CD1c-positive myeloid dendritic cell (primary cell): ENCODE data around the gene DNM1L.

Experiments
- DNase-seq: peaks from one replicate; pipeline ENCODE4 v3.0.0-alpha.2; 2016; ENCODE audit errors: extremely low spot score

DNM1L gene

DNA sequence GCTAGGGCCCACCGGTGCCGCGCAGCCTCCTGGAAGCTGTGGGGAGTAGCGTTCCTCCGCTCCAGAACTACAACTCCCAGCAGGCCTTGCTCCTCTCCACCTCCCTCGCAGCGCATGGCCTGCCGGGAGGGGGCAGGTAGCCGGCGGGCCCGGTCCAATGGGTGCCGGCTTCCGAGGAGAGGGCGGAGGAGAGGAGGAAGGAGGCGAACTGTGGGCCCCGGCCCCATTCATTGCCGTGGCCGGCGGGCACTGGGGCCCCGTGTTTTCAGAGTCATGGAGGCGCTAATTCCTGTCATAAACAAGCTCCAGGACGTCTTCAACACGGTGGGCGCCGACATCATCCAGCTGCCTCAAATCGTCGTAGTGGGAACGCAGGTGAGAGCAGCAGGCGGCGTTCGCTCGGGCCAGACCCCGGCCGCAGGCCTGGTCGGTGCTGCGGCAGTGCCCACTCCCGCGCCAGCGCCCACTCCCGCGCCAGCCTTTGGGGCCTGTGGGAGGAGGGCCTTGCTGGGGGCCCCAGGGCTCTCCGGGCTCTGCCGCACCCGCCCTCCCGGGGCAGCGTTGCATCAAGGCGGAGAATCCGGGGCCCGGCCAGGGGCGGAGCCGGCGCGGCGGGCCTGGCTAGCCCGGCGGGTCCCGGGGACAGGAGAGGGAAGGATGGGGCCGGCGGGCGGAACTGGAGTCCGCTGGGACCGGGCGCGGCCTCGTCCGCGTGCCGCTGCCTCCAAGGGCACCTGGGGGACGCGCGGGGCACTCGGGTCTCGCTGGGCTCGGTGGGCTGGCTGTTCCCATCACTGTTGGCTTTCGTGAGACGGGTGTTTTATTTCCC is at the start of gene DNM1L:
TSS of gene DNM1L (plus strand) at position 211 of the 829 bp plus-strand sequence. CDS start at position 274, 63 bp downstream.
- DNase-seq = peak; percentile 95

- DNase-seq = no peak
These were observed 37.7 kb upstream of the DNM1L start for GRCh38 chr12:32641287-32641901.

GRCh38 chr12:32644431-32644830 is 34.7 kb upstream of the DNM1L start:
- DNase-seq = no peak

DNA sequence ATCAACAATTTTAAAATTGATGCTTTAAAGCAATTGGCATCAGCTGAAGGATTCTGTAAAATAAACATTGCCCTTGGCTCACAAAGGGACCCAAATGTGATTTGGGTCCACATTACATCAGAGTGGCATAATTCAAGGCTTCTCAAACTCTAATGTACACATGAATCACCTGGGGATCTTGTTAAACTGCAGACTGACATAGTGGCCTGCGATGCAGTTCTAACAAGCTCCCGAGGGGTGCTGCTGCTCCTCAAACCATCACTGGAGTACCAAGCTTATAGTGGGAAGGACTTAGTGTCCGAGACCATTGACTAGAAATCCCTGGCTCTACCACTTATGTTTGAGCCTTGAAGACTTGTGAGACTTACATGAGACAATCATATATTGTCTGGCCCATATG is 31.8 kb upstream of the DNM1L start:
- DNase-seq = no peak

- no peak for DNase-seq
These were observed 28.6 kb upstream of the DNM1L start for GRCh38 chr12:32650508-32650907.

GRCh38 chr12:32651151-32651955 is 27.7 kb upstream of the DNM1L start:
- no peak for DNase-seq

- no peak for DNase-seq
These were observed 27.2 kb upstream of the DNM1L start for GRCh38 chr12:32651956-32652210.

GRCh38 chr12:32659908-32660440 is 19.1 kb upstream of the DNM1L start:
- no peak for DNase-seq

- DNase-seq = no peak
These were observed 17.4 kb upstream of the DNM1L start for GRCh38 chr12:32661706-32662105.

DNA sequence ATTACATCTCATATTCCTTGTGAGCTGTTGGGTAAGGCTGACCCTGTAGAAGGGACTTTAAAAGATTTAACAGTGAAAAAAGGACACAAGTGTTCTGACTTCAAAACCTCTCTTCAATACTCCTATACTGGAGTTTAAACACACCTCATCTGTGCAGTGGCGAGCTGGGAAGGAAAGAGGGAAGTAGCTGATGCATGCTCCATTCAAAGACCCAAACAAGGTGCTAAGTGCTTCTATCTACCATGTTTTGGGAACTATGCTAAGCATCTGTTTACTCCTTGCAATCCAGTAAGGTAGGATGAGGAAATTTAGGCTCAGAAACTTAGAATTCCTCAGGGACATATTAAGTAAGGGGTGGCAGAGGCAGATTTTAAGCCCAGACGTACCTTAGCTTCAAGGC is 16.4 kb upstream of the DNM1L start:
- no peak for DNase-seq

DNA sequence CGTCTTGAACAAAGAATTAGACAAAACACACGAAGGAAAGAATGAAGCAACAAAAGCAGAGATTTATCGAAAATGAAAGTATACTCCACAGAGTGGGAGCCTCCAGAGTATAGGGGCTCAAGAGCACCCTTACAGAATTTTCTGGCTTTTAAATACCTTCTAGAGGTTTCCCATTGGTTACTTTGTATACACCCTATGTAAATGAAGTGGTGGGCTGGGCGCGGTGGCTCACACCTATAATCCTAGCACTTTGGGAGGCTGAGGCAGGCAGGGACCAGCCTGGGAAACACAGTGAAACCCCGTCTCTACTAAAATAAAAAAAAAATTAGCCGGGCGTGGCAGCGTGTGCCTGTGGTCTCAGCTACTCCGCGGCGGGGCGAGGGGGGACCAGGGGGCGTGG is 13.1 kb upstream of the DNM1L start:
- no peak for DNase-seq

DNA sequence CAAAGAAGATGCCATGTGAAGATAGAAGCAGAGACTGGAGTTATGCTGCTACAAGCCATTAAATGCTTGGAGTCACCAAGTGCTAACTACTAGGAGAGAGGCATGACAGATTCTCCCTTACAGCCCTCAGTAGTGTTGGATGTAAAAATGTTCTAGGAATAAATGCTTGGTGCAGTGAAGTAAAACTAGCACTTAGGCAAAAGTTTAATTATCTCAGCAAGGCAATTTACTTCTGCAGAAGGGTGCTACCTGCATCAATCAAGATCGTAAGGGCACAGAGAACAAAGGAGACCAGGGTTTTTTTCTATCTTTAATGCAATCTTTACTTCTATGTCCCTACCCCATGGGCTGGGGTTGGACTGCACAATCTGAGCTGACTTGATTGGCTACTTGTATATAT is 9.5 kb upstream of the DNM1L start:
- DNase-seq = no peak

GRCh38 chr12:32671930-32672780 is 6.9 kb upstream of the DNM1L start:
- DNase-seq = peak; percentile 50

- DNase-seq = no peak
These were observed 778 bp downstream of the DNM1L start for GRCh38 chr12:32679920-32680237.

DNA sequence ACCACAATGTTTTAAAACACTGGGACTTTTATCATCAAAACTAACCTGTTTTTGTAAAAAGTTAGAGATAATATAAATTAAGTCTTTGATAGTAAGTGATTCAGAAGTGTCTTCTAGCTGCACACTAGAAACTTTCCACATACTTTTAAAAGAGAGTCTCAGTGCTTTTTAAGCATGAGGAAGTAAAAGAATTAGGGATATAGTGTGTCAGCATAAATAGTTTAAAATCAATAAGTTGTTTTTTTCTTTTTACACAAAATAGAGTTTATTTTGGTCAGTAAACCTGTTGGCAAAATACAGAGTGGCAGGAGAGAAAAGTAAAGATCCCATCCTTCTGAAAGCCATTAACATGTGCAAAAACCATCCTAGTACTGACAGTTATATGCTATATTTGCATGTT is 1.7 kb downstream of the DNM1L start:
- DNase-seq = no peak

DNA sequence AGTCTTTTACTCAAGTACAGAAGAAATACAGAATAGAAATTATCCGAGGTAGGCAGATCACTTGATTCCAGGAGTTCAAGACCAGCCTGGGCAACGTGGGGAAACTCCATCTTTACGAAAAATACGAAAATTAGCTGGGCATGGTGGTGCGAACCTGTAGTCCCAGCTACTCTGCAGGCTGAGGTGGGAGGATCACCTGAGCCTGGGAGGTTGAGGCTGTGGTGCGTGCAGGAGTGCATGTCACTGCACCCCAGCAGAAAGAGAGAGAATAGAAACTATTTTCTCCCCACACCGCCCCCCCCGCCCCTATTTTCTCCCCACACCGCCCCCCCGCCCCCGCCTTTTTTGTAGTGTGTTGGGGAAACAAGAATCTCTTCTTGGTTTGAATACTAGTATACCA is 2.2 kb downstream of the DNM1L start:
- DNase-seq = no peak

- no peak for DNase-seq
These were observed 7.2 kb downstream of the DNM1L start for GRCh38 chr12:32686340-32686739.

- no peak for DNase-seq
These were observed 9.7 kb downstream of the DNM1L start for GRCh38 chr12:32688786-32689185.

DNA sequence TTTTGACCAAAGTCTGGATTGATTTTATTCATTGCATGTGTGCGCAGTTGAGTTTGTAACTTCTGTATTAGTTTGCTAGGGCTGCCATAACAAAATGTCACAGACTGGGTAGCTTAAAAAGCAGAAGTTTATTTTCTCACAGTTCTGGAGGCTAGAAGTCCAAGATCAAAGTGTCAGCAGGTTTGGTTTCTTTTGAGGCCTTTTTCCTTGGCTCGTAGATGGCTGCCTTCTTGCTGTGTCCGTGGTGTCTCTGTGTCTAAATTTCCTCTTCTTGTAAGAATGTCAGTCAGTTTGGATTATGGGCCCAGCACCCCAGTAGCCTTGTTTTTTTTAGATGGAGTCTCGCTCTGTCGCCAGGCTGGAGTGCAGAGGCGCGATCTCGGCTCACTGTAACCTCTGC is 11.8 kb downstream of the DNM1L start:
- no peak for DNase-seq

DNA sequence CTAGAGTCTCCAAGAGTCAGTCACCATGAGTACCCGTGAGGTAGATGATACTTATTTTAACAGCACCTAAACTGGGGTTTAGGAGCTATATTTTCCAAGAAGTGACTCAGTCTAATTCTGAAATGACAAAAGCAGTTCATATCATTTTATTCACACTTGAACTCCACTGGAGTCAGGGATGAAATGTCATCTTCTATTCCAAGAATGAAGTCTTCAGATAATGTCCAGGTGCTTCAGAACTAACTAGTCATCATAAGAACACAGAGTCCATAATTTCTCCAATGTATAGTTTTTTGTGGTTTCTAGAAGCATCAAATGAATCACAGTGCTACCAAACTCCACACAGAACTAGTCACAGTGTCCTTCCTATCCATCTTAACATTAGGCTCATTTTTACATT is 13.3 kb downstream of the DNM1L start:
- DNase-seq = no peak

DNA sequence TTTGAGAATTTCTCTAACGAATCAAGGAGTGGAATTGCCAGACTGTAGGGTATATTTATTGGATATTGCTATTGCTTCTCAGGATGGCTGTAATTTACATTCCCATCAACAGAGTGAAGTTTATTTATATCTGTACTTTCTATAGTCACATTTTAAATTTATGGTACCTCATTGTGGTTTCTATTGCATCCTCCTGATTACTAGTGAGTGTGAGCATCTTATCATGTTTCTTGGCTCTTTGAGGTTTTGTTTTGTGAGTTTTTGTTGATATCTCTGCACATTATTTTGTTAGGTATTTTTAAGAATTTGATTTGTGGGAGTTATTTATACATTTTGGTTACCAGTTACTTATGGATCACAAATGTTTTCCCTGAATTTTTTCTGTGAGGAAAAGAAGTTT is 13.9 kb downstream of the DNM1L start:
- no peak for DNase-seq

GRCh38 chr12:32695787-32696186 is 16.7 kb downstream of the DNM1L start:
- DNase-seq = no peak
